Activated CD8-positive, alpha-beta T cell treated with anti-CD3 and anti-CD28 coated beads for 36 hours (primary cell): ENCODE results near the gene AFF1. TPM values are rescaled to one million over a fixed set of nuclear protein-coding genes. Genes with fewer than 3 reads are reported as not detected.
"Not testable (repeated sequence)": the region's sequence is repeated elsewhere in the genome, so short reads cannot be mapped to it uniquely, and the experiment has no call there.

Source experiments
- ATAC-seq: fragments of 200-7000 bp; cut with Tn5 transposase; one replicate; pipeline ENCODE4 v1.10.0; 2021; ENCODE audit warnings: mild to moderate bottlenecking, moderate library complexity
- CTCF ChIA-PET: fragments of 350-600 bp; sonication (Branson Sonifier 250); formaldehyde crosslinking; loops from one replicate; lab custom pipeline; 2021; ENCODE audit warnings: antibody characterized with exemption; lab: Charles Lee
- POLR2A ChIA-PET: fragments of 350-600 bp; sonication (Branson Sonifier 250); formaldehyde crosslinking; loops from one replicate; lab custom pipeline; 2021; ENCODE audit warnings: antibody characterized with exemption; lab: Charles Lee
- DNase-seq: peaks from one replicate; pipeline ENCODE4 v3.0.0-alpha.2; 2020
- H3K27ac Mint-ChIP-seq: one replicate; pipeline ENCODE4 v1.8.0; 2021; ENCODE audit warnings: mild to moderate bottlenecking, mixed read lengths
- H3K27me3 Mint-ChIP-seq: one replicate; pipeline ENCODE4 v1.8.0; 2021; ENCODE audit warnings: mixed read lengths
- H3K36me3 Mint-ChIP-seq: one replicate; pipeline ENCODE4 v1.8.0; 2021; ENCODE audit warnings: low read depth, mixed read lengths
- H3K4me1 Mint-ChIP-seq: one replicate; pipeline ENCODE4 v1.8.0; 2021; ENCODE audit warnings: low read depth, mixed read lengths
- H3K4me3 Mint-ChIP-seq: one replicate; pipeline ENCODE4 v1.8.0; 2021; ENCODE audit warnings: mild to moderate bottlenecking, moderate library complexity, mixed read lengths
- H3K9me3 Mint-ChIP-seq: one replicate; pipeline ENCODE4 v1.8.0; 2021; ENCODE audit warnings: mixed read lengths
- CTCF ChIP-seq: fragments of 200-600 bp; IDR thresholded peaks from one replicate; pipeline ENCODE4 v1.8.0; 2022; ENCODE audit warnings: antibody characterized with exemption, mild to moderate bottlenecking
- intact Hi-C: fragments of 100-400 bp; cut with micrococcal nuclease; formaldehyde crosslinking; loops from one replicate; pipeline ENCODE4 v1.10.0; 2022
- total RNA-seq, 2 experiments: library from RNA; stranded (reverse); gene quantifications; one replicate each; pipeline ENCODE4 v1.2.3, GENCODE V29; 2021

AFF1 gene
- total RNA-seq, 2 experiments from 2014 or later, result 40.3 to 45.4 TPM

GRCh38 chr4:86981789-86982188 lies 47.0 kb downstream of the AFF1 start:
- no peaks in the 10 kb centered on the region for H3K27me3 Mint-ChIP-seq
- DNase-seq (no peak), ATAC-seq (no peak)
- ChIA-PET CTCF (interaction anchor here (0.7 to 1.5 kb wide), 3 partner anchors 12 to 36 kb away, joined by 3 read pairs; no protein-coding TSS in a partner anchor), POLR2A (no interaction called here)
- TF ChIP-seq CTCF, result no peak
- H3K27ac Mint-ChIP-seq, result no peak overlapping the region
- peaks cover 7% of the 10 kb centered on the region for H3K36me3 Mint-ChIP-seq
- H3K9me3 Mint-ChIP-seq, result no peaks in the 10 kb centered on the region
- intact Hi-C loops, result no loop called here
- peaks cover 29% of the 10 kb centered on the region for H3K4me1 Mint-ChIP-seq
- no peak overlapping the region for H3K4me3 Mint-ChIP-seq

- H3K4me3 Mint-ChIP-seq, H3K9me3 Mint-ChIP-seq, POLR2A ChIA-PET, H3K4me1 Mint-ChIP-seq, DNase-seq, intact Hi-C loops, H3K27me3 Mint-ChIP-seq, H3K27ac Mint-ChIP-seq, ATAC-seq, CTCF ChIA-PET: not testable (repeated sequence)
- peaks cover 16% of the 10 kb centered on the region for H3K36me3 Mint-ChIP-seq
These were observed 51.0 kb downstream of the AFF1 start for GRCh38 chr4:86985852-86986251.

- H3K36me3 Mint-ChIP-seq, result peaks cover 13% of the 10 kb centered on the region
- H3K27me3 Mint-ChIP-seq, DNase-seq, H3K4me3 Mint-ChIP-seq, ATAC-seq, H3K9me3 Mint-ChIP-seq, H3K27ac Mint-ChIP-seq, intact Hi-C loops, CTCF ChIA-PET, H3K4me1 Mint-ChIP-seq, POLR2A ChIA-PET: not testable (repeated sequence)
These were observed 54.8 kb downstream of the AFF1 start for GRCh38 chr4:86989658-86990057.

- Mint-ChIP-seq H3K36me3 (peaks cover 16% of the 10 kb centered on the region), H3K4me3 (no peak overlapping the region), H3K27ac (no peak overlapping the region), H3K27me3 (no peaks in the 10 kb centered on the region), H3K9me3 (peaks cover 2% of the 10 kb centered on the region), H3K4me1 (peaks cover 4% of the 10 kb centered on the region)
- CTCF ChIA-PET, result interaction anchor here (0.8 kb wide), 1 partner anchor 68 kb away, joined by 3 read pairs; no protein-coding TSS in a partner anchor
- intact Hi-C loops, result no loop called here
- POLR2A ChIA-PET, result no interaction called here
- ATAC-seq (no peak), DNase-seq (no peak)
- no peak for TF ChIP-seq CTCF
These were observed 55.7 kb downstream of the AFF1 start for GRCh38 chr4:86990510-86990909.

- no peak for ATAC-seq
- no peak overlapping the region for H3K4me3 Mint-ChIP-seq
- no peak for TF ChIP-seq CTCF
- H3K27me3 Mint-ChIP-seq, result no peaks in the 10 kb centered on the region
- intact Hi-C loops, result no loop called here
- H3K36me3 Mint-ChIP-seq, result peaks cover 16% of the 10 kb centered on the region
- H3K4me1 Mint-ChIP-seq, result peaks cover 4% of the 10 kb centered on the region
- H3K27ac Mint-ChIP-seq, result no peak overlapping the region
- peaks cover 2% of the 10 kb centered on the region for H3K9me3 Mint-ChIP-seq
- CTCF ChIA-PET, result interaction anchor here (1.5 kb wide), 1 partner anchor 70 kb away, joined by 5 read pairs; no protein-coding TSS in a partner anchor
- no peak for DNase-seq
- POLR2A ChIA-PET, result no interaction called here
These were observed 57.2 kb downstream of the AFF1 start for GRCh38 chr4:86991994-86992393.

- no peak for ATAC-seq
- intact Hi-C loops, result no loop called here
- Mint-ChIP-seq H3K9me3 (peaks cover 2% of the 10 kb centered on the region), H3K4me3 (no peak overlapping the region), H3K27ac (no peak overlapping the region), H3K27me3 (no peaks in the 10 kb centered on the region), H3K36me3 (peaks cover 9% of the 10 kb centered on the region), H3K4me1 (peaks cover 9% of the 10 kb centered on the region)
- DNase-seq, result no peak
- ChIA-PET POLR2A (no interaction called here), CTCF (interaction anchor here (0.7 to 1.5 kb wide), 3 partner anchors 13 to 100 kb away, joined by 3 to 4 read pairs (median 3); no protein-coding TSS in a partner anchor)
- no peak for TF ChIP-seq CTCF
These were observed 59.3 kb downstream of the AFF1 start for GRCh38 chr4:86993909-86994681.
